Activated naive CD4-positive, alpha-beta T cell treated with anti-CD3 and anti-CD28 coated beads, Interleukin-2, amount 50 U/mL, for 24 hours (primary cell): ENCODE data around the gene JDP2.

Experiments used
- H3K27ac Mint-ChIP-seq: one replicate; pipeline ENCODE4 v1.8.0; 2021; ENCODE audit warnings: mild to moderate bottlenecking, mixed read lengths
- H3K27me3 Mint-ChIP-seq: one replicate; pipeline ENCODE4 v1.8.0; 2021; ENCODE audit warnings: mixed read lengths
- H3K36me3 Mint-ChIP-seq: one replicate; pipeline ENCODE4 v1.8.0; 2021; ENCODE audit warnings: mixed read lengths
- H3K4me1 Mint-ChIP-seq: one replicate; pipeline ENCODE4 v1.8.0; 2021; ENCODE audit warnings: mixed read lengths
- H3K4me3 Mint-ChIP-seq: one replicate; pipeline ENCODE4 v1.8.0; 2021; ENCODE audit warnings: mild to moderate bottlenecking, mixed read lengths
- H3K9me3 Mint-ChIP-seq: one replicate; pipeline ENCODE4 v1.8.0; 2021; ENCODE audit warnings: mixed read lengths

Gene JDP2

GRCh38 chr14:75440733-75441477 lies 13.1 kb downstream of the JDP2 start:
- Mint-ChIP-seq H3K9me3 (no peaks in the 10 kb centered on the region), H3K4me1 (peaks cover 3% of the 10 kb centered on the region), H3K27ac (no peak overlapping the region), H3K4me3 (no peak overlapping the region), H3K27me3 (no peaks in the 10 kb centered on the region), H3K36me3 (no peaks in the 10 kb centered on the region)

- no peak overlapping the region for H3K27ac Mint-ChIP-seq
- H3K9me3 Mint-ChIP-seq = no peaks in the 10 kb centered on the region
- H3K4me1 Mint-ChIP-seq = no peaks in the 10 kb centered on the region
- H3K4me3 Mint-ChIP-seq = no peak overlapping the region
- H3K27me3 Mint-ChIP-seq = no peaks in the 10 kb centered on the region
- no peaks in the 10 kb centered on the region for H3K36me3 Mint-ChIP-seq
These were observed 13.9 kb downstream of the JDP2 start for GRCh38 chr14:75441728-75442127.

GRCh38 chr14:75442166-75442565 lies 14.3 kb downstream of the JDP2 start:
- Mint-ChIP-seq H3K4me3 (no peak overlapping the region), H3K27ac (no peak overlapping the region), H3K27me3 (no peaks in the 10 kb centered on the region), H3K36me3 (no peaks in the 10 kb centered on the region), H3K9me3 (no peaks in the 10 kb centered on the region), H3K4me1 (no peaks in the 10 kb centered on the region)

- no peaks in the 10 kb centered on the region for H3K36me3 Mint-ChIP-seq
- H3K4me1 Mint-ChIP-seq = no peaks in the 10 kb centered on the region
- no peak overlapping the region for H3K27ac Mint-ChIP-seq
- no peak overlapping the region for H3K4me3 Mint-ChIP-seq
- H3K27me3 Mint-ChIP-seq = no peaks in the 10 kb centered on the region
- no peaks in the 10 kb centered on the region for H3K9me3 Mint-ChIP-seq
These were observed 14.8 kb downstream of the JDP2 start for GRCh38 chr14:75442642-75443041.

- H3K4me1 Mint-ChIP-seq = no peaks in the 10 kb centered on the region
- no peaks in the 10 kb centered on the region for H3K36me3 Mint-ChIP-seq
- no peaks in the 10 kb centered on the region for H3K27me3 Mint-ChIP-seq
- H3K27ac Mint-ChIP-seq = no peak overlapping the region
- H3K9me3 Mint-ChIP-seq = no peaks in the 10 kb centered on the region
- no peak overlapping the region for H3K4me3 Mint-ChIP-seq
These were observed 15.6 kb downstream of the JDP2 start for GRCh38 chr14:75443203-75443969.

- Mint-ChIP-seq H3K9me3 (no peaks in the 10 kb centered on the region), H3K36me3 (no peaks in the 10 kb centered on the region), H3K4me3 (no peak overlapping the region), H3K27me3 (no peaks in the 10 kb centered on the region), H3K27ac (no peak overlapping the region), H3K4me1 (no peaks in the 10 kb centered on the region)
These were observed 17.4 kb downstream of the JDP2 start for GRCh38 chr14:75445236-75445635.

- H3K27ac Mint-ChIP-seq = no peak overlapping the region
- H3K9me3 Mint-ChIP-seq = no peaks in the 10 kb centered on the region
These were observed 18.1 kb downstream of the JDP2 start for GRCh38 chr14:75445963-75446362.

GRCh38 chr14:75446447-75446846 lies 18.6 kb downstream of the JDP2 start:
- Mint-ChIP-seq H3K4me1 (no peaks in the 10 kb centered on the region), H3K36me3 (no peaks in the 10 kb centered on the region), H3K9me3 (no peaks in the 10 kb centered on the region), H3K27me3 (no peaks in the 10 kb centered on the region), H3K4me3 (no peak overlapping the region), H3K27ac (no peak overlapping the region)

More at GRCh38 chr14:75445963-75446362, 18.1 kb downstream of the JDP2 start:
- no peaks in the 10 kb centered on the region for H3K4me1 Mint-ChIP-seq
- H3K4me3 Mint-ChIP-seq = no peak overlapping the region
- no peaks in the 10 kb centered on the region for H3K27me3 Mint-ChIP-seq
- no peaks in the 10 kb centered on the region for H3K36me3 Mint-ChIP-seq

- no peak overlapping the region for H3K27ac Mint-ChIP-seq
- no peaks in the 10 kb centered on the region for H3K9me3 Mint-ChIP-seq
- no peak overlapping the region for H3K4me3 Mint-ChIP-seq
- no peaks in the 10 kb centered on the region for H3K27me3 Mint-ChIP-seq
- no peaks in the 10 kb centered on the region for H3K36me3 Mint-ChIP-seq
- no peaks in the 10 kb centered on the region for H3K4me1 Mint-ChIP-seq
These were observed 20.4 kb downstream of the JDP2 start for GRCh38 chr14:75448209-75448608.

GRCh38 chr14:75449036-75449435 lies 21.2 kb downstream of the JDP2 start:
- no peaks in the 10 kb centered on the region for H3K4me1 Mint-ChIP-seq
- no peaks in the 10 kb centered on the region for H3K27me3 Mint-ChIP-seq
- no peaks in the 10 kb centered on the region for H3K36me3 Mint-ChIP-seq
- H3K4me3 Mint-ChIP-seq = no peak overlapping the region
- no peak overlapping the region for H3K27ac Mint-ChIP-seq
- no peaks in the 10 kb centered on the region for H3K9me3 Mint-ChIP-seq

GRCh38 chr14:75449696-75450095 lies 21.9 kb downstream of the JDP2 start:
- Mint-ChIP-seq H3K9me3 (no peaks in the 10 kb centered on the region), H3K27me3 (no peaks in the 10 kb centered on the region), H3K4me1 (no peaks in the 10 kb centered on the region), H3K4me3 (no peak overlapping the region), H3K36me3 (no peaks in the 10 kb centered on the region), H3K27ac (no peak overlapping the region)

GRCh38 chr14:75450381-75451276 lies 22.8 kb downstream of the JDP2 start:
- Mint-ChIP-seq H3K36me3 (no peaks in the 10 kb centered on the region), H3K27ac (no peak overlapping the region), H3K9me3 (no peaks in the 10 kb centered on the region), H3K4me1 (no peaks in the 10 kb centered on the region), H3K27me3 (no peaks in the 10 kb centered on the region), H3K4me3 (no peak overlapping the region)

GRCh38 chr14:75452324-75452723 lies 24.5 kb downstream of the JDP2 start:
- no peaks in the 10 kb centered on the region for H3K36me3 Mint-ChIP-seq
- no peaks in the 10 kb centered on the region for H3K27me3 Mint-ChIP-seq
- no peaks in the 10 kb centered on the region for H3K4me1 Mint-ChIP-seq
- H3K4me3 Mint-ChIP-seq = no peak overlapping the region
- no peaks in the 10 kb centered on the region for H3K9me3 Mint-ChIP-seq
- no peak overlapping the region for H3K27ac Mint-ChIP-seq

- no peak overlapping the region for H3K27ac Mint-ChIP-seq
- no peaks in the 10 kb centered on the region for H3K36me3 Mint-ChIP-seq
- H3K27me3 Mint-ChIP-seq = no peaks in the 10 kb centered on the region
- H3K4me1 Mint-ChIP-seq = no peaks in the 10 kb centered on the region
- no peaks in the 10 kb centered on the region for H3K9me3 Mint-ChIP-seq
- H3K4me3 Mint-ChIP-seq = no peak overlapping the region
These were observed 25.3 kb downstream of the JDP2 start for GRCh38 chr14:75452900-75453816.
